AG04449 (cell line): ENCODE measurements around the gene AP1M1.

Experiments used
- CTCF ChIA-PET: fragments of 350-600 bp; formaldehyde crosslinking; extraction: SDS; loops from one replicate; lab custom pipeline; 2021; ENCODE audit warnings: antibody characterized with exemption; lab: Yijun Ruan, JAX
- POLR2A ChIA-PET: fragments of 400-600, 350-600 bp; formaldehyde crosslinking; extraction: SDS; loops from one replicate; lab custom pipeline; 2020; ENCODE audit warnings: antibody characterized with exemption, inconsistent platforms; lab: Yijun Ruan, JAX
- DNase-seq: peaks from one replicate; pipeline ENCODE4 v3.0.0-alpha.2; 2010; ENCODE audit warnings: low read depth, low spot score
- H3K4me3 ChIP-seq: 2 replicates; pipeline ENCODE4 v1.5.1; 2011; ENCODE audit warnings: low read depth, mild to moderate bottlenecking, control low read depth, low read length
- TF ChIP-seq, protein P1 (sequence below): IDR thresholded peaks from one replicate; pipeline ENCODE4 v1.5.1; 2011; ENCODE audit warnings: mild to moderate bottlenecking, moderate library complexity, low read length, control low read depth, inconsistent platforms; ENCODE audit not compliant: insufficient read depth; ENCODE audit errors: missing control alignments

Gene AP1M1

DNA sequence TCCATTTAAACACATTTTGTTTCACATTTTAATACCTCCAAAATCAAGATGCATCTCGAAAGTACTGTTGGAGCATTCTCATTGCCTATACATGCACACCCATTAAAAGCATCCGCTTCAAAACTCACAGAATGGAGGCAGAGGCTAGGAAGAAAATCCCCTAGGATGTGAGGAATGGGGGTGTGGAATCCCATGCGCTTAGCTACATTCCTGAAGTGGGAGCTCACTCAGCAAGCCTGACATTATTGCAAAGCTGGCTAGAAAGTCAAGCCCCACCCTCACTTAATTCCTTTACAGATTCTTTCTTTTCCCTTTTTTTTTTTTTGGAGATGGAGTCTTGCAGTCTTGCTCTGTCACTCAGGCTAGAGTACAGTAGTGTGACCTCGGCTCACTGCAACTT is 17.1 kb upstream of the AP1M1 start:
- peak; percentile 77 for DNase-seq
- no peak overlapping the region for H3K4me3 ChIP-seq
- ChIA-PET POLR2A (interaction anchor here (1.0 to 1.3 kb wide), 2 partner anchors 105 to 139 kb away, joined by 3 to 9 read pairs; partner anchors contain the start of gene TPM4), CTCF (interaction anchor here (0.6 to 6.4 kb wide), 16 partner anchors 11 to 551 kb away, joined by 3 to 86 read pairs (median 6); partner anchors contain the start of gene RAB8A)
- TF ChIP-seq, protein P1, sequence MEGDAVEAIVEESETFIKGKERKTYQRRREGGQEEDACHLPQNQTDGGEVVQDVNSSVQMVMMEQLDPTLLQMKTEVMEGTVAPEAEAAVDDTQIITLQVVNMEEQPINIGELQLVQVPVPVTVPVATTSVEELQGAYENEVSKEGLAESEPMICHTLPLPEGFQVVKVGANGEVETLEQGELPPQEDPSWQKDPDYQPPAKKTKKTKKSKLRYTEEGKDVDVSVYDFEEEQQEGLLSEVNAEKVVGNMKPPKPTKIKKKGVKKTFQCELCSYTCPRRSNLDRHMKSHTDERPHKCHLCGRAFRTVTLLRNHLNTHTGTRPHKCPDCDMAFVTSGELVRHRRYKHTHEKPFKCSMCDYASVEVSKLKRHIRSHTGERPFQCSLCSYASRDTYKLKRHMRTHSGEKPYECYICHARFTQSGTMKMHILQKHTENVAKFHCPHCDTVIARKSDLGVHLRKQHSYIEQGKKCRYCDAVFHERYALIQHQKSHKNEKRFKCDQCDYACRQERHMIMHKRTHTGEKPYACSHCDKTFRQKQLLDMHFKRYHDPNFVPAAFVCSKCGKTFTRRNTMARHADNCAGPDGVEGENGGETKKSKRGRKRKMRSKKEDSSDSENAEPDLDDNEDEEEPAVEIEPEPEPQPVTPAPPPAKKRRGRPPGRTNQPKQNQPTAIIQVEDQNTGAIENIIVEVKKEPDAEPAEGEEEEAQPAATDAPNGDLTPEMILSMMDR: no peak

GRCh38 chr19:16184665-16185122 is 13.0 kb upstream of the AP1M1 start:
- no peak for DNase-seq
- TF ChIP-seq, protein P1: no peak
- H3K4me3 ChIP-seq: peak overlapping the region; percentile 95
- ChIA-PET POLR2A (interaction anchor here (0.6 to 1.8 kb wide), 7 partner anchors 9 to 143 kb away, joined by 3 to 10 read pairs (median 3); partner anchors contain the start of genes AP1M1 and TPM4), CTCF (interaction anchor here (0.7 to 7.2 kb wide), 22 partner anchors 10 to 556 kb away, joined by 3 to 101 read pairs (median 4); partner anchors contain the start of genes AP1M1 and RAB8A)

GRCh38 chr19:16185123-16185767 is 12.5 kb upstream of the AP1M1 start, which contains the start of gene FAM32A:
TSS of gene FAM32A (plus strand) at chr19:16185410. CDS start at chr19:16185443, 33 bp downstream.
- peak within 1 kb of the TSS; percentile 95 for H3K4me3 ChIP-seq
- CTCF ChIA-PET: interaction anchor here (0.7 to 7.2 kb wide), 25 partner anchors 8 to 559 kb away, joined by 3 to 101 read pairs (median 5); partner anchors contain the start of genes AP1M1 and RAB8A
- DNase-seq: peak; percentile 95
- TF ChIP-seq, protein P1: peak; percentile 5
- POLR2A ChIA-PET: interaction anchor here (0.6 to 1.8 kb wide), 7 partner anchors 9 to 144 kb away, joined by 3 to 10 read pairs (median 3); partner anchors contain the start of genes AP1M1 and TPM4

- peak overlapping the region; percentile 95 for H3K4me3 ChIP-seq
- POLR2A ChIA-PET: interaction anchor here (0.7 to 1.8 kb wide), 5 partner anchors 12 to 145 kb away, joined by 3 to 10 read pairs (median 4); partner anchors contain the start of genes AP1M1 and TPM4
- TF ChIP-seq, protein P1: peak; percentile 56
- CTCF ChIA-PET: interaction anchor here (0.7 to 7.2 kb wide), 25 partner anchors 9 to 559 kb away, joined by 3 to 101 read pairs (median 4); partner anchors contain the start of genes AP1M1 and RAB8A
- no peak for DNase-seq
Measured at GRCh38 chr19:16185768-16186123, 12.0 kb upstream of the AP1M1 start.

DNA sequence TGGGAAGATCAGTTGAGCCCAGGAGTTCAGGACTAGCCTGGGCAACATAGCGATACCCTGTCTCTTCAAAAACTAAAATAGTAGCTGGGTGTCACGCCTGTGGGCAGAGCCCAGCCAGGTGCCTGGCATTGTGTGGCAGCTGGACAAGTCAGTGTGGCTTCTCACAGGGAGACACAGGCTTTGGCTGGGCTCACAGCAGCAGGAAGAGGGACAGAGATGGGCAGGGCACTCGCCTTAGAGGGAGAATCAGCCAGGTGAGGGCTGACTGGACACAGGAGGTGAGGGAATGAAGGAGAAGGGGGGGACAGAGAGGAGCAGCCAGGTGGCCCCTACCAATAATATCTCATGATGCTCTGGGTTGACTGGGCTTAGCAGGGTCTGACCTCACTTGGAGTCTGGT is 9.2 kb upstream of the AP1M1 start:
- CTCF ChIA-PET: interaction anchor here (7.2 kb wide), 1 partner anchor 147 kb away, joined by 101 read pairs; no protein-coding TSS in a partner anchor

More for the DNA sequence above, 9.2 kb upstream of the AP1M1 start:
- H3K4me3 ChIP-seq: no peak overlapping the region
- no peak for DNase-seq
- POLR2A ChIA-PET: no interaction called here
- TF ChIP-seq, protein P1: no peak
